ENCODE measurements around the gene SLC35B2. TPM values are rescaled to one million over a fixed set of nuclear protein-coding genes. Genes with fewer than 3 reads are reported as not detected.

Gene SLC35B2, protein sequence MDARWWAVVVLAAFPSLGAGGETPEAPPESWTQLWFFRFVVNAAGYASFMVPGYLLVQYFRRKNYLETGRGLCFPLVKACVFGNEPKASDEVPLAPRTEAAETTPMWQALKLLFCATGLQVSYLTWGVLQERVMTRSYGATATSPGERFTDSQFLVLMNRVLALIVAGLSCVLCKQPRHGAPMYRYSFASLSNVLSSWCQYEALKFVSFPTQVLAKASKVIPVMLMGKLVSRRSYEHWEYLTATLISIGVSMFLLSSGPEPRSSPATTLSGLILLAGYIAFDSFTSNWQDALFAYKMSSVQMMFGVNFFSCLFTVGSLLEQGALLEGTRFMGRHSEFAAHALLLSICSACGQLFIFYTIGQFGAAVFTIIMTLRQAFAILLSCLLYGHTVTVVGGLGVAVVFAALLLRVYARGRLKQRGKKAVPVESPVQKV
- total RNA-seq: 69.7 and 73.1 TPM in 2 replicates

DNA sequence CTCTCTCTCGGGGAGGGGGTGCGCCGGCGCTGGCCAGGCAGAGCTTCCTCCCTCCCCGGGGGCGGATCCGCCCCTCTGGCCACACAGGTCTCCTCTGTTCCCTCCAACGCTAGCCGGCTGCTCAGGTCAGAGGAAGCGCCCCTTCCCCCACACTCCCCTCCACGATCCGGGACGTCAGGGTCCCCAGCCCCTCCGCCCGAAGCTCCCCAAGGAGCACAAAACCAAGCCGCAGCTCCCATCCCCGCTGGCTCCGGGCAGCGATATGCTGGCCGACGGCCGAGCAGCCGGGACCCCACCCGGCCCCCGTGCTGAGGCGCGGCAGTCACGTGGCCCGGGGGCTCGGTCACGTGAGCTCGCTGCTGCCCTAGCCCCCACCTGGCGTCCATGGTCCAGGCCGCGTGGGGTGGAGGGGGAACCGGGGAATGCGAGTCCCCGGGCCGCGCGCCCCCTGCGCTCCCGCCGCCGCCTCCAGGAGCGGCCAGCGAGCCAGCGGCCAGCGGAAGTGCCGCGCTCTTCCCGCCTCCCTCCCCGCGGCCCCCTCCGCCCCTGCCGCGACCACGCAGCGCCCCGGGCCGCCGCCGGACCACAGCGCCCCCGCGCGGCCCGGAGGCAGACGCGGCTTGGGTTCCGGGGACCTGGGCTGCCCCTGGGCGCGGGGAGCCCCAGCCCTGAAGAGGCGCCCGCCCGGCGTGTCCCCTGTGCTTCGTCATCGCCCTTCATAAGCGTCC, at the start of gene SLC35B2:
Gene SLC35B2 (minus strand): TSS at position 504 of the 728 bp plus-strand sequence. CDS start 118 bp downstream, at position 386.

DNA sequence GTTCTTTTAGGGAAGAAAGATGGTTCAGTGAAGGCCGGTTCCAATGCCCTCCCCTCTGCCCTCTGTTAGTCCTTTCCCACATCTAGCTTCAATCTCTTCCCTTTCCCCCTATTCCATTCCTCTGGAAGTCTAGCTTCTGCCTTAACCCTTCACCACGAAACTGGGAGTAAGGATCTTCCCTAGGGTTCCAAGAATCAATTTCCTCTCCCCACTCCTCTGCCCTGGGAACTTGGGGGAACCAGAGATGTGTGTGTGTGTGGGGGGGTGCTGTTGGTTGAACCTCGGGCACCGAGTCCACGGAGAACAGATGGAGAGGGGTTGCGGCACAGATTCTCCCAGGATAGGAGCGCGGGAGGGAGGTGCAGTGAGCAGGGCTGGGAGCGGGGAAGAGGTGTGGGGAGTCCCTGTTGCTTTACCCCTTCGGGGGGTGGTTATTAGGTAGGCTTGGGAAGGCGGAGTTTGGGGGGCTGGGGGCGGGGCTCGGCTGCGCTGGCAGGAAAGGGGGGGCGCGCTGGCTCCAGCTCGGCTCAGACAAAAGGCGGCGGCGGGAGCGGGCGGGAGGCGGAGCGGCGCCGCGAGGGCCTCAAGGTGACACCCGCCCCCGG, 12.7 kb upstream of the SLC35B2 start, which contains the start of gene TMEM151B:
Gene TMEM151B (plus strand): TSS at position 530 of the 605 bp plus-strand sequence. CDS start 293 bp downstream, outside the sequence.

DNA sequence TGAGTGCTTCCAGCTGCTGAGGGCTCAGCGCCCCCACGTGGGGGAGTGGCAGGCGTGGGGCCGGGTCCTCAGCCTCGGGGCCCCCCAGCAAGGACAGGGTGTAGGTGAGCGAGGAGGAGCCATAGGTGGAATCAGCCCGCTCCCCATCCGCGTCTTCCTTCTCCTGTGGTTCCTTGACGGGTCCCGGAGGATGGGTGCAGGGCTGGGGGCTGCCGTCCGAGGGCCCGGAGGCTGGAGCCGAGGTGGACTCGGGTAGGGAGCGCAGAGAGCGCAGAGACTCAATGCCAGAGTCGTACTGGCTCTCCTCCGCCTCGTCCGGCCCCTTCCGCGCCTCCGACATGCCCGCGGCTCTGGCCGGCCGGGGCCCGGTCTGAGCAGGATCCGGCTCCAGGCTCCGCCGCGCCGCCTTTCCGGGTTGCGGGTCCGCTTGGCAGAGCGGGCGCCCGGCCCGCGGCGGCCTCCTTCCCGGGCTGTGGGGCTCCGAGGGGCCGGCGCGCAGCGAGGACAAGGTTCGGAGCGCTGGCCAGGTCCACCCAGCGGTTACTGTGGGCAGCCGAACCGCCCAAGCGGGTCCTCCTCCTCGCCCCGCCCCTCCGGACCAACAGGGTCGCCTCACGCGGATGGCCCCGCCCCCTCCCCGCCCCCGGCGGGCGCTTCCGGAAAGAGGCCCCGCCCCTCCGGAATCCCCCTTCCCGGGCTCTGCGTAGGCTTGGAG, 7.8 kb upstream of the SLC35B2 start, which contains the start of gene NFKBIE:
Gene NFKBIE (minus strand): TSS at position 545 of the 715 bp plus-strand sequence. CDS start 205 bp downstream, at position 340.

GRCh38 chr6:44246663-44247337, 10.5 kb downstream of the SLC35B2 start, which contains the start of gene HSP90AB1:
Gene HSP90AB1 (plus strand): TSS chr6:44247101. CDS start chr6:44248630, 1,529 bp downstream.

DNA sequence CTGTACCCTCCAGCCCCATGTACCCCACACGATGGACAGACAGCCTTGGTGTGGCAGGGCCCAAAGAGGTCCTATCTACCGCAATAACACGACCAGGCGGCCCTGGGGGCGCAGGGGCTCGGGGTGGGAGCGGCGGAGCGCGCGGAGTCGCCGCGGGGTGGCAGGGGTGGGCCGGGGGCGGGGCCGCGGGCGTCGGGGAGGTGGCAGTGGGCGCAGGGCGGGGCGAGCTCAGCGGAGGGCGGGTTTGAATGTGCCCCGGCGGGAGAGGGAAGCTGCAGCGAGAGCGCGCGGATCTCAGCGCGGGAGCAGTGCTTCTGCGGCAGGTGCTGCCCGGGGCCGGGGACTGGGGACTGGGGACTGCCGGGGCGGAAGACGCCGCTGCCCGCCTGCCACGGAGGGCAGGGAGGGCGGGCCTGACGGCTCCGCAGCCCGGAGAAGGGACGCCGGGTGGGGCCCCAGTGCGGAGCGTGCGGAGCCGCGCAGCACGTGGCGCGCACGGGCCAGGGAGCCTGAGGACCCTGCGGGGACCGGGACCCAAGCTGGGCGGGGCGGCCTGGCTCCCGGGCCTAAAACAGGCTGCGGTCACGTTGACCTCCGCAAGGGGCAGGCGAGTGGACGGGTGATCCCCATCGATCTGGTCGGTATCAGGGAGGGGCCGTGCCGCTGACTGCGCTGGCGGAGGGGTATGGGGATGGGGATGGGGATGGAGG, 33.9 kb downstream of the SLC35B2 start, which contains the start of gene SLC29A1:
Gene SLC29A1 (plus strand): TSS at position 277 of the 710 bp plus-strand sequence. CDS start 3,719 bp downstream, outside the sequence.

DNA sequence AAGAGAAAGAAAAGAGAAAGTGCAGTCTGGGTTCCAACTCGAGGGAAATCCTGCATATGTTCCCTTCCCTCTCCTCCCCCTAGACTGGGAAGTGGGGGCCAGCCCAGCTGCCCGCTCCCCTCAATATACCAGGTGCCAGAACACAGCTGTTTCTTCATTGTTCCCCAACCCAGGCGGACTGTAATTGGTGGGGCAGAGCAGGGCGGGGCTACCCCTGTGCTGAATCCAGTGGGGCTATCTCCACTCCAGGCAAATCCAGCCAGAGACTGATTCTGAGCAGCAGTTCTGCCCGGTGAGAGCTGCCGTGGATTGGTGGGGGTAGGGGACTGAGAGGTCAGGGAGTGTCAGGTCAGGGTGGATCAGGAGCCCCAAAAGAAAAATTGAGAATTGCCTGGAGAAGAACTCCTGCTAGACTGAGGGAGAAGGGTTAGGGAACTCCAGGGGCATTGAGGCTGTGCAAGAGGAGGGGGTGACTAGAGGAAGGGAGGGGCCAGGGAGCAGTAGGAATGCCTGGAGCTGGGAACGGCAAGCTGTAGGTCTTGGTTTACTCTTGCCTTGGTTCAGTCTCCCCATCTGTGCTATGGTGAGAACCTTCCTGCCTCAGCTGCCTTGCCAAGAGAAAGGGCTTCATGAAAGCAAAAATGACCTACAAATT, 40.5 kb downstream of the SLC35B2 start, which contains the start of gene MYMX:
Gene MYMX (plus strand): TSS at position 250 of the 655 bp plus-strand sequence. CDS start 546 bp downstream, outside the sequence.

Other genes starting within 250 kb of the SLC35B2 start
- 86.7 and 87.8 TPM in 2 replicates for gene MRPL14, start 130.1 kb downstream of the SLC35B2 start, total RNA-seq
- 67.7 and 73.1 TPM in 2 replicates for gene TMEM63B, start 130.0 kb downstream of the SLC35B2 start, total RNA-seq
- gene CAPN11, start 98.7 kb downstream of the SLC35B2 start, total RNA-seq: not detected in 2 replicates
- gene MYMX, start 40.6 kb downstream of the SLC35B2 start, total RNA-seq: 0.21 TPM in 1 of 2 replicates, not detected in the other
- 25.1 and 26.5 TPM in 2 replicates for gene SLC29A1, start 33.9 kb downstream of the SLC35B2 start, total RNA-seq
- gene HSP90AB1, start 10.4 kb downstream of the SLC35B2 start, total RNA-seq: 1,137 and 1,196 TPM in 2 replicates
- 25.9 and 32.9 TPM in 2 replicates for gene NFKBIE, start 8.0 kb upstream of the SLC35B2 start, total RNA-seq
- gene TMEM151B, start 12.9 kb upstream of the SLC35B2 start, total RNA-seq: under 0.01 TPM in 1 of 2 replicates, not detected in the other
- 22.6 and 23.5 TPM in 2 replicates for gene AARS2, start 55.8 kb upstream of the SLC35B2 start, total RNA-seq
- not detected in 2 replicates for gene SPATS1, start 85.1 kb upstream of the SLC35B2 start, total RNA-seq
- 16.7 and 17.0 TPM in 2 replicates for gene CDC5L, start 130.2 kb upstream of the SLC35B2 start, total RNA-seq